Spleen (tissue), 11 donors: ENCODE results near the gene FUT1. TPM values are rescaled to one million over a fixed set of nuclear protein-coding genes. Genes with fewer than 3 reads are reported as not detected.
"Not testable (repeated sequence)": the region's sequence is repeated elsewhere in the genome, so short reads cannot be mapped to it uniquely, and the experiment has no call there.

Experiments used
- DNase-seq: peaks from one replicate; pipeline ENCODE4 v3.0.0-alpha.2; 2020
- H3K27ac ChIP-seq, 8 donors: fragments of 200-600 bp; sonication (generic) in 7 of 8; 1 replicate in 4 of 8; 2 replicates in 4 of 8; pipeline versions ENCODE4 v1.5.0 to v1.8.0; 2016 to 2021; ENCODE audit warnings: inconsistent platforms in 4 of 8, mild to moderate bottlenecking in 4 of 8, moderate library complexity in 1 of 8
- H3K27me3 ChIP-seq, 7 donors: fragments of 200-600 bp; sonication (generic) in 6 of 7; replicated peaks in 1 of 7; 1 replicate in 4 of 7; 2 replicates in 3 of 7; pipeline versions ENCODE4 v1.5.0 to v1.8.0; 2016 to 2021; ENCODE audit warnings: inconsistent platforms in 3 of 7, mild to moderate bottlenecking in 1 of 7
- H3K36me3 ChIP-seq, 6 donors: fragments of 200-600 bp; sonication (generic) in 5 of 6; 1 replicate in 4 of 6; 2 replicates in 2 of 6; pipeline versions ENCODE4 v1.5.0 to v1.8.0; 2016 to 2021; ENCODE audit warnings: inconsistent platforms in 2 of 6
- H3K4me1 ChIP-seq, 6 donors: fragments of 200-600 bp; sonication (generic) in 5 of 6; 1 replicate in 3 of 6; 2 replicates in 3 of 6; pipeline versions ENCODE4 v1.5.0 to v1.8.0; 2016 to 2021; ENCODE audit warnings: inconsistent platforms in 3 of 6
- H3K4me3 ChIP-seq, 8 donors: fragments of 200-600 bp; sonication (generic) in 7 of 8; 1 replicate in 4 of 8; 2 replicates in 4 of 8; pipeline versions ENCODE4 v1.5.0 to v1.8.0; 2016 to 2021; ENCODE audit warnings: inconsistent platforms in 4 of 8, mild to moderate bottlenecking in 4 of 8, moderate library complexity in 2 of 8
- H3K9me3 ChIP-seq, 8 donors: fragments of 200-600 bp; sonication (generic) in 7 of 8; 1 replicate in 4 of 8; 2 replicates in 4 of 8; pipeline versions ENCODE4 v1.5.0 to v1.8.0; 2016 to 2021; ENCODE audit warnings: inconsistent platforms in 4 of 8
- CTCF ChIP-seq, 11 experiments: fragments of 200-600 bp in 7 of 11; fragments of 450-650 bp in 4 of 11; sonication (generic) in 4 of 11; IDR thresholded peaks in 8 of 11; conservative IDR thresholded peaks in 3 of 11; 1 replicate in 7 of 11; 2 replicates in 4 of 11; pipeline versions ENCODE4 v1.4.0 to v1.8.0; 2016 to 2021; ENCODE audit warnings: antibody characterized with exemption in 11 of 11, inconsistent platforms in 4 of 11, mild to moderate bottlenecking in 1 of 11
- POLR2A ChIP-seq, 3 donors: fragments of 450-650 bp; IDR thresholded peaks; one replicate each; pipeline ENCODE4 v1.5.1; 2017; ENCODE audit warnings: antibody characterized with exemption in 3 of 3, mild to moderate bottlenecking in 1 of 3
- POLR2AphosphoS5 ChIP-seq, 3 donors: sonication (generic); formaldehyde crosslinking; IDR thresholded peaks; one replicate each; pipeline ENCODE4 v1.5.1; 2017; ENCODE audit warnings: antibody characterized with exemption in 3 of 3
- WGBS, 5 donors: extraction: QIAGEN DNeasy Blood & Tissue Kit in 3 of 5; methylation state at CpG; one replicate each; pipeline versions ENCODE4 v1.1.5 to v1.1.7; 2013 to 2018; 5-methylcytosine and 5-hydroxymethylcytosine counted together
- intact Hi-C: fragments of 100-400 bp; cut with DNase I; formaldehyde crosslinking; loops from one replicate; pipeline ENCODE4 v1.15.0; 2023; ENCODE audit warnings: low total_unique reads
- polyA plus RNA-seq, 3 donors: library from polyadenylated mRNA; stranded (reverse); fragments of 200-250 nt; gene quantifications; one replicate each; pipeline ENCODE4 v1.2.1, GENCODE V29; 2013
- total RNA-seq, 7 donors: library from RNA; depleted of rRNA in 3 of 7; stranded (reverse); fragments of >200 nt in 3 of 7; fragmentation: NEBNext Ultra II Directional in 4 of 7; extraction: Animal tissue kit (Norgen Biotek cat#: 25700) in 4 of 7; gene quantifications; one replicate each; pipeline versions ENCODE4 v1.1.0 to v1.2.1, GENCODE V29; 2016 to 2021
- donor health status: healthy with polysubstance abuse.
- donor health status: DM: no; HTN: no; CAD: no; lungs with moderate emphysema.
- donor health status: DM: no; HTN: no; CAD: no.
- donor health status: Bipolar disorder and iron deficiency.
- donor health status: healthy.
- donor health status: DM: no; HTN: no; CAD: no.
- donor health status: DM: yes; HTN: yes; CAD: no.

The FUT1 gene
- total and polyA plus RNA-seq, 10 donors = 1.0 to 22.9 (median 8.7) TPM

GRCh38 chr19:48720613-48721296, 31.7 kb downstream of the FUT1 start:
- Histone ChIP-seq H3K4me1 (peaks cover 16 to 83% (median 55%) of the 10 kb centered on the region in 6 donors), H3K27ac (peak overlapping the region; percentile 83 to 92 (median 86)), H3K36me3 (peaks cover 0 to 38% (median 0%) of the 10 kb centered on the region in 6 donors), H3K4me3 (peak overlapping the region; percentile 33 to 75 (median 44)), H3K27me3 (no peaks in the 10 kb centered on the region), H3K9me3 (peaks cover 0 to 13% (median 0%) of the 10 kb centered on the region in 8 donors)
- DNase-seq = peak; percentile 96
- peak; percentile 83 to 88 (median 83) for TF ChIP-seq POLR2AphosphoS5 (IDR thresholded peaks at IDR 0.05)
- TF ChIP-seq POLR2A (IDR thresholded peaks at IDR 0.05) = no peak
- no peak for TF ChIP-seq CTCF (IDR thresholded peaks at IDR 0.05 in 8 of 11, conservative IDR thresholded peaks at IDR 0.05 in 3 of 11)
- intact Hi-C loops = no loop called here
- 6 to 20% (median 12%) methylated on average over 37 to 42 of the region's 42 CpGs for WGBS, 5 donors

GRCh38 chr19:48720251-48720612, 32.2 kb downstream of the FUT1 start:
- intact Hi-C loops = no loop called here
- TF ChIP-seq CTCF (IDR thresholded peaks at IDR 0.05 in 8 of 11, conservative IDR thresholded peaks at IDR 0.05 in 3 of 11) = no peak
- TF ChIP-seq POLR2A (IDR thresholded peaks at IDR 0.05) = no peak
- Histone ChIP-seq H3K27me3 (no peaks in the 10 kb centered on the region), H3K36me3 (peaks cover 0 to 38% (median 0%) of the 10 kb centered on the region in 6 donors), H3K27ac (peak overlapping the region; percentile 83 to 92 (median 86)), H3K4me1 (peaks cover 11 to 83% (median 54%) of the 10 kb centered on the region in 6 donors), H3K4me3 (peak overlapping the region in 6 of 8 donors; percentile 33 to 75 (median 44)), H3K9me3 (peaks cover 0 to 8% (median 0%) of the 10 kb centered on the region in 8 donors)
- no peak for DNase-seq
- 27 to 41% (median 34%) methylated on average over 11 to 12 of the region's 12 CpGs for WGBS, 5 donors

DNA sequence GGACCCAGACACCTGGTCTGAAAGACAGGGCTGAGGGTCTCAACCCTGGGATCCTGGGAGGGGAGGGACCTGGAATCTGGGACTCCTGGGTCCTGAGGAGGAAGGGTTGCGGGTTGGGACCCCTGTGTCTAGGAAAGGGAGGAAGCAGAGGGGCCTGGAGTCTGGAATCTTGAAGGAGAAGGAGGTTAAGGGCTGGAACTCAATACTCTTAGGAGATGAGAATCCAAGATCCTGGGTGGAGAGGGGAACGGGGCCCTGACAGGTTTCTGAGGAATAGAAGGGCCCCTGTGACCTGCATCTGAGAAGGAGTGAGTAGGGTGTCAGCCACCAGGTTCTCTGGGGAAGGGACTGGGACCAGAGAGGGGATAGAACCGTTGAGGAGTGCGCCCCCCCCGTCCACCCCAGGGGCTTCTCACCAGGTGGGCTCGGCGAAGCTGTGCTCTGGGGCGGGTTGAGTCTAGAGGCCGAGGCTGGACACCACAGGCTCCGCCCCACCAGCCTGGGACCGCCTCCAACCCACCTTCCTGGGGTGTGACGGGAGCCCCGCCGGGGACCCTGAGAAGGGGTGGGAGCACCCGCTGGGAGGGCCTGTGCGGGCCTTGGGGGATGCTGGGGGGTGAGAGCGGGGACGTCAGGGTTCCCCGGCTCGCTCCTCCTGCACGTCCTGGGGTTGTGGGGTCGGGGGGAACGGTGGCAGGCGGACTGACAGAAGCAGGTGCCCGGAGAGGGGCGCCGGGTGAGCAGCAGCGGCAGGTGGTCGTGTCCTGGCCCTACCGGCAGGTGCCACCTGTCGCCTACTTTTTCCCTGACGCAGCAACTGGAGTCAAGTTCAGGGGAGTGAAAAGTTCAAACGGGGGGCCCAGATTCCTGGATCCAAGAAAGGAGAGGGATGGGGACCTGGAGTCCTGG, 32.9 kb downstream of the FUT1 start, which contains the start of gene MAMSTR:
Gene MAMSTR (minus strand): TSS at position 463 of the 909 bp plus-strand sequence. CDS start 694 bp downstream, outside the sequence.
- intact Hi-C loops = no loop called here
- peaks cover 0 to under 1% (median 0%) of the 10 kb centered on the region in 8 donors for H3K9me3 ChIP-seq
- TF ChIP-seq POLR2AphosphoS5 (IDR thresholded peaks at IDR 0.05) (peak; percentile 44 to 77 (median 61)), POLR2A (IDR thresholded peaks at IDR 0.05) (no peak)
- peaks cover 11 to 83% (median 54%) of the 10 kb centered on the region in 6 donors for H3K4me1 ChIP-seq
- DNase-seq = peak; percentile 87
- 67 to 89% (median 74%) methylated on average over 31 to 33 of the region's 33 CpGs for WGBS, 5 donors
- peaks cover 0 to 35% (median 0%) of the 10 kb centered on the region in 6 donors for H3K36me3 ChIP-seq
- H3K4me3 ChIP-seq = peak within 1 kb of the TSS in 6 of 8 donors; percentile 33 to 75 (median 44)
- H3K27me3 ChIP-seq = no peaks in the 10 kb centered on the region
- H3K27ac ChIP-seq = peak within 1 kb of the TSS; percentile 83 to 92 (median 86)

DNA sequence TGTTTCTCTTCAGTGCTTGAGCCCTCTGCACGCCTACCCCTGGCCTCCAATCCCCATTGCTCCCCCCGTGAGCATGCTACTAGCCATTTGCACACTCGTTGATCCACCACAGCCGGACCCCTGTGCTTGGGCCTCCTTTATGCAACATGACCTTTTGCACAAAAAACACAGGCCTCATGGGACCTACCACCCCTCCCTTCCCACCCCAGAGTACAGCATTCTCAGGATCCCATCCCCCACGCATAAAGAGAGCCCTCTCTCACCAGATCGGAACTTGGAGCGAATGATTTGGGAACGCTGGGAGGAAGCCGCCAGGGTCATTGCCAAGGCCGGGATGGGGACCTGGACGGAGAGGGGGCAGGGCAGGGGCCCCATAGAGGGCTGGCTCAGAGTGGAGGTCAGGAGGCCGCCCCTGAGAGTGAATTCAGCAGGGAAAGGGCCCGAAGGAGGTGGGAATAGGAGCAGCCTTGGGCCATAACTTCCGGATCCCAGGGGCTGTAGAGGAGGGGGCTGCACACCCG, 33.7 kb downstream of the FUT1 start:
- Histone ChIP-seq H3K27me3 (no peaks in the 10 kb centered on the region), H3K27ac (peak overlapping the region; percentile 49 to 92 (median 86)), H3K9me3 (no peaks in the 10 kb centered on the region), H3K36me3 (peaks cover 0 to 28% (median 0%) of the 10 kb centered on the region in 6 donors), H3K4me3 (peak overlapping the region in 5 of 8 donors; percentile 14 to 75 (median 18)), H3K4me1 (peaks cover 8 to 79% (median 52%) of the 10 kb centered on the region in 6 donors)
- no peak for DNase-seq
- intact Hi-C loops = no loop called here
- peak; percentile 60 to 70 (median 68) for TF ChIP-seq POLR2AphosphoS5 (IDR thresholded peaks at IDR 0.05)
- TF ChIP-seq POLR2A (IDR thresholded peaks at IDR 0.05) = no peak
- WGBS, 5 donors = 61 to 74% (median 66%) methylated on average over 15 of the region's 15 CpGs

- 87 to 90% (median 88%) methylated on average over 12 to 13 of the region's 13 CpGs for WGBS, 5 donors
- DNase-seq, H3K4me3 ChIP-seq, H3K9me3 ChIP-seq, H3K27me3 ChIP-seq, intact Hi-C loops: not testable (repeated sequence)
- peaks cover 13 to 84% (median 58%) of the 10 kb centered on the region in 6 donors for H3K4me1 ChIP-seq
- peak overlapping the region in 5 of 8 donors; percentile 85 to 92 (median 88) for H3K27ac ChIP-seq
- H3K36me3 ChIP-seq = peaks cover 0 to 21% (median 0%) of the 10 kb centered on the region in 6 donors
Observed at GRCh38 chr19:48718106-48718505, 34.3 kb downstream of the FUT1 start.
